Measurements from ENCODE around the gene MMRN1.

The MMRN1 gene

GRCh38 chr4:89894649-89895550 is at the start of gene MMRN1:
Gene MMRN1, plus strand, starts transcription at chr4:89894854. Its CDS starts 118 bp downstream, at chr4:89894972.
- no peak for DNase-seq (ENCODE audit: low read depth in 2 of 2)

GRCh38 chr4:89847571-89848325 is 46.9 kb upstream of the MMRN1 start:
- no peak for DNase-seq (ENCODE audit: low read depth in 2 of 2)

GRCh38 chr4:89855236-89855635 is 39.4 kb upstream of the MMRN1 start:
- DNase-seq (ENCODE audit: low read depth in 2 of 2), result no peak

- DNase-seq (ENCODE audit: low read depth in 2 of 2), result no peak
These were observed 33.7 kb upstream of the MMRN1 start for GRCh38 chr4:89860971-89861370.

GRCh38 chr4:89863533-89863932 is 31.1 kb upstream of the MMRN1 start:
- no peak for DNase-seq (ENCODE audit: low read depth in 2 of 2)

GRCh38 chr4:89868276-89868675 is 26.4 kb upstream of the MMRN1 start:
- DNase-seq (ENCODE audit: low read depth in 2 of 2), result no peak

- DNase-seq (ENCODE audit: low read depth in 2 of 2), result no peak
These were observed 25.6 kb upstream of the MMRN1 start for GRCh38 chr4:89868999-89869589.

GRCh38 chr4:89871211-89871610 is 23.4 kb upstream of the MMRN1 start:
- no peak for DNase-seq (ENCODE audit: low read depth in 2 of 2)

- no peak for DNase-seq (ENCODE audit: low read depth in 2 of 2)
These were observed 18.1 kb upstream of the MMRN1 start for GRCh38 chr4:89876548-89876947.

GRCh38 chr4:89878611-89879010 is 16.0 kb upstream of the MMRN1 start:
- no peak for DNase-seq (ENCODE audit: low read depth in 2 of 2)

GRCh38 chr4:89879215-89879614 is 15.4 kb upstream of the MMRN1 start:
- DNase-seq (ENCODE audit: low read depth in 2 of 2), result no peak

GRCh38 chr4:89889289-89889688 is 5.4 kb upstream of the MMRN1 start:
- DNase-seq (ENCODE audit: low read depth in 2 of 2), result no peak

GRCh38 chr4:89897867-89898266 is 3.2 kb downstream of the MMRN1 start:
- no peak for DNase-seq (ENCODE audit: low read depth in 2 of 2)

GRCh38 chr4:89898304-89898716 is 3.7 kb downstream of the MMRN1 start:
- DNase-seq (ENCODE audit: low read depth in 2 of 2), result no peak

- DNase-seq (ENCODE audit: low read depth in 2 of 2), result no peak
These were observed 4.5 kb downstream of the MMRN1 start for GRCh38 chr4:89899152-89899551.

GRCh38 chr4:89899854-89900253 is 5.2 kb downstream of the MMRN1 start:
- DNase-seq (ENCODE audit: low read depth in 2 of 2), result no peak

GRCh38 chr4:89901808-89902431 is 7.3 kb downstream of the MMRN1 start:
- DNase-seq (ENCODE audit: low read depth in 2 of 2), result peak in 1 of 2 donors; percentile 26

- no peak for DNase-seq (ENCODE audit: low read depth in 2 of 2)
These were observed 9.9 kb downstream of the MMRN1 start for GRCh38 chr4:89904524-89904923.

- DNase-seq (ENCODE audit: low read depth in 2 of 2), result no peak
These were observed 11.7 kb downstream of the MMRN1 start for GRCh38 chr4:89906316-89906715.

GRCh38 chr4:89906777-89907521 is 12.3 kb downstream of the MMRN1 start:
- DNase-seq (ENCODE audit: low read depth in 2 of 2), result no peak

GRCh38 chr4:89909889-89910288 is 15.2 kb downstream of the MMRN1 start:
- DNase-seq (ENCODE audit: low read depth in 2 of 2), result no peak
